ENCODE data around the gene REV1.
"Not testable (repeated sequence)": the region's sequence is repeated elsewhere in the genome, so short reads cannot be mapped to it uniquely, and the experiment has no call there.

Gene REV1

DNA sequence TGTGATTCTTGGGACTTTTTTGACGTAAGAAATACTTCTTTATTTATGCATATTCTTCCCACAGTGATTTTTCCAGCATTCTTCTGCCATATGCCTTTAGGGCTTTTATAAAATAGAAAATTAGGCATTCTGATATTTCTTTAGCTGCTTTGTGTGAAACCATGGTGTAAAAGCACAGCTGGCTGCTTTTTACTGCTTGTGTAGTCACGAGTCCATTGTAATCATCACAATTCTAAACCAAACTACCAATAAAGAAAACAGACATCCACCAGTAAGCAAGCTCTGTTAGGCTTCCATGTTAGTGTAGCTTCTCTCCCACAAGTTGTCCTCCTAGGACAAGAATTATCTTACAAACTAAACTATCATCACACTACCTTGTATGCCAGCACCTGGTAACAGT, 90.0 kb downstream of the REV1 start:
- DNase-seq, result no peak

DNA sequence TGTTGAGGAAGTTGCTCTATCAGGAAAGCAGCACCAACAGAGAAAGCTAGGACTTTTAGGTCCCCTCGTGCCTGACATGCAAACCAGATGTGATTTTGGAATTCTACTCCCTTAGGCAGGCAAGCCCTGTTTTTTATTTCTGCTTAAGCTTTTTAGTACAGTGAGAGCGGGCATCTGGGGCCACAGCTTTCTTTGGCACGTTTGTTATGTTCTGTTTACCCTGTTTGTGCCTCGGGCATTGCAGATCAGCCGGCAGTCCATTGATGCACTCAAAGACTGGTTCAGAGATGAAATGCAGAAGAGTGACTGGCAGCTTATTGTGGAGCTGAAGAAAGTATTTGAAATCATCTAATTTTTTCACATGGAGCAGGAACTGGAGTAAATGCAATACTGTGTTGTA, 90.8 kb downstream of the REV1 start:
- no peak for DNase-seq

DNA sequence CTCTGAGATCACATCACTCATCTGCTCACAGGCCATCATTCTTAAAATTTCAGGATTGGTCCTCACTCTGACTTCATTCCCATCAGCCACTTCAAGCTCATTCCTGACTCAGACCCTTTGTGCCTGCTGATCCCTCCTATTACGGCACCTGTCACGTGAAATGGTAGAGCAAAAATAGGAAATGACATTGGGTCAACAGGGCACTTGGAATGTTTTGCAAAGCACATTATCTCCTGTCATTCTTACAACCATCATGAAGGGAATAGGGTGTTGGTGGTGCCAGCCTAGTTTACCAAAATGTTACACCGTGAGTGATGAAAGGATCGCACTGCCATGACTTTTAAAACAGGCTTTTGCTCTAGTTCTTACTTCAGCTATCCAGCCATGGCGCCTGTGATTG, 91.5 kb downstream of the REV1 start:
- no peak for DNase-seq

DNA sequence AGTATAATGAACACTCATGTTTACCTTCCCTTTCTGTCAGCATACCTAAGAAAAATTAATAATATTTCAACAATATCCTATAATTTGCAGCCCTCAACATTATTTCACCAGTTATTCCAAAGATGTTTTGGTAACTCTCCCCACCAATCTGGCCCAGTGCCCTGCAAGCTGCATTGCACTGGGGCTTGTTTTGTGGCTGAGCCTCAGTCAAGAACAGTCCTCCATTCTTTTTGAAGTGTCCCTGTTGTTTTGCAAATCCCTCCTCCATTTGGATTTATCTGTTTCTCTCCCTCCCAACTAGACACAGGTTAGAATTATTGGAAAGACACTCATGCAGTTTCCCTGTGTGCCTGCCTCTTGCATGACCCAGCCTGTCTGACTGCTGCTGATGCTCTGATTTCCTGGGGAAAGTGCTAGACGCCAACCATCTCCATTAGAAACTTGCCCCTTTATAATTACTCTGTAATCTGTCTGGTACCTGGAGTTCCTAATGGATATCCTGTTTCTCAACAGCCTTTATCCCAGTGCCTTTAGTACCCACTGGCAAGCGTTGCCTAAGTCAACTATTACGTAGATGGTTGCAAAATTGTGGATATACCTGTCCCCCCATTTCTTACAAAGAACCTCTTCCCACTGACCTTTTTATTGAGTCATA, 92.4 kb downstream of the REV1 start:
- no peak for DNase-seq

DNA sequence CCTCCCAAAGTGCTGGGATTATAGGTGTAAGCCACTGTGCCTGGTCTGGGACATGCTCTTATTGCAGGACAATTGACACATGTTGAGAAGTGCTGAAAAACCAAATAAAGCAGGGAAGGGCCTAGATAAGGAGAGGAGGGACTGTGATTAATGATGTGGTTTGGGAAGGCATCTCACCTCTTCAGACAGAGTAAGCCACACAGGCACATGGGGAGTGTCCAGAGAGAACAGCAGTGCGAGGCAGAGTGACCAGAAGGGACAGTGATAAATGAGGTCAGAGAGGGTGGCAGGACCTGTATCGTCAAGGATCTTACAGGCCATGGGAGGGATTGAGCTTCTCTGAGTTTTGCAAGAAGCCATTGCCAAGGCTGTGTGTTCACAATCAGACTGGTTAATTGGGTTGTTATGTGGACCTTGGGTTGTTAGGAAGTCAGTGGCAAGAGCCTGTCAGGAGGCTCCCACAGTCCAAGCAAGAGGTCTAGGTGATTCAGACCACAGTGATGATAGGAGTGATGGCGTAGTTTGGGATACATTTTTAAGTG, 94.2 kb downstream of the REV1 start:
- DNase-seq, result no peak

DNA sequence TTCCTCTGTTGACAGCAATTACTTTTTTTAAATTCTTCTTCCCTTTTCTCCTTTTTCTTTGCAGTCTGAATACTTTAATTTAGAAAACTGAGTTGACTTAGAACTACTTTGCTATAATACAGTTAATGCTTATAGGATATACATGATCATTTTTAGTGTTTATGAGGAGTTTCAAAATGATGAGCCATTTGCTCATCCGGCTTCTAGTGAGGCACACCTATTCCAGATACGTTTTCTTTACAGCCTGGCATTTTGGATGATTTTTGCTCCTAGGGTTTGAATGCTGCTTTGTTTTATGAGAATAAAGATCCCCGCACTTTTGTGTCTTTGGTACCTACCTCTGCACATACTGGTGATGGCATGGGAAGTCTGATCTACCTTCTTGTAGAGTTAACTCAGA, 99.9 kb downstream of the REV1 start:
- DNase-seq, result no peak

DNA sequence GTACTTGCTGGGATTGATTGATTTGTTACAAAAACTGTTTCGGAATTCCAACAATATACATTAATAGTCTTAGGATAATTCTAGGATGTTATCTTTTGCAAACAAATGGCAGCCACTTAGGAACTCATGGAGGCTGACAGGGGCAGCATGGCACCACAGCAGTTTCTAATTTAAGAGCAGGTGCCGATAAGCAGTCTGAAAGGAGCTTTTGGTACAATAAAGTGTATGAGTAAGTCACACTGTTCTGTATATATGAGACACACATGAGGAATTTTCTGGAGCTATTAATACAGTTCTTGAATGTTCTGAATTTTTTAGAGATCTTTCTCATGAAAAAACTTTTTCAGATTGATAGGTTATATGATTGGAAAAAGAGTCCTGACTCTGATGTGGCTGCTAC, 100.4 kb downstream of the REV1 start:
- DNase-seq, result no peak

DNA sequence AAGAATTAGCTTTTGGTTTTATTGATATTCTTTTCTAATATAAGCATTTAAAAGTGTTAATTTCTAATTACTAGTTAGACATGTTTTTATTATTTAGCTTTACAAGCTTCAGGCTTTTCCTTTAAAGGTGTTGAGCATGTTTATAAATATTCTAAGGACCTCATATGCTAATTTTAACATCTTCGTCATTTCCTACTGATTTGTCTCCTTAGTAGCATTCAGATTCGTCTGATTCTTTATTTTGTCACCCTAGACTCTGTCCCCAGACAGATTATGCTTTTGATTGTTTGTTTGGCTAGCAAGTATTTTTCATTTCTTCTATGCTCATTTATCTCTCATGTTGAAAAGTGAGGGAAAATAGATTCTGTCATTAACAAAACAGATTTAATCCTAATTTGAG, 100.9 kb downstream of the REV1 start:
- no peak for DNase-seq

DNA sequence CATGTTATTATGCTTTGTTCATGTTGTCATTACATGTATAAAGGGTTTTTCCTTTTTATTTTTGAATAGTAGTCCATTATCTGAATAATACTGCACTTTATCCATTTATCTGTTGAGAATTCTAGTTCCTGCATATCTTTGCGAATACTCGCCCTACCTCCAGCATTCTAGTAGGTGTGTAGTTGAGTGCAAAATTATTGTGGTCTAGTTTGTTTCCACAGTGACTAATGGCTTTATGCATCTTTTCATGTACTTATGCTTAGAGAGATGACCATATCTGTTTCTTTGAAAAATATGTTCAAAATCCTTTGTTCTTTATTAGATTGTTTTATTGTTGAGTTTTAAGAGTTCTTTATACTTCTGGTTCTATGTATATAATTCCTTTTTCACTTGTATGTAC, 103.8 kb downstream of the REV1 start:
- DNase-seq, result no peak

DNA sequence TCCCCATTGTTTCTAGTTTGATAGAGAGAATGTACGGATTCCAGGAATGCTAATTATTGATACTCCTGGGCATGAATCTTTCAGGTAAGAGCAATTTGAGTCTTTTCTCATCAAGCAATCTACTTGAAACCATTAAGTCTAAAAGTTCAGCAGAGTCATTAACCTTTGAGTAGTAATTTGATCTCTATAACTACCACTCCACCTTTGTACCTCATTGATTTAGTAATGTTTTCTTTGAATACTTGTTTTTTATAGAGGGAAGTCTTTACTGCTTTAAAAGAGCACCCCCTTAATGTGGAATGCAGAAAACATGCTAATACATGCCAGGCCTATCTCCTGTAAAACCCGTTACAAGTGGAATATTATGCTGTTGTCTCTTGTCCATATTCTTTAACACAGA, 107.7 kb downstream of the REV1 start:
- no peak for DNase-seq

DNA sequence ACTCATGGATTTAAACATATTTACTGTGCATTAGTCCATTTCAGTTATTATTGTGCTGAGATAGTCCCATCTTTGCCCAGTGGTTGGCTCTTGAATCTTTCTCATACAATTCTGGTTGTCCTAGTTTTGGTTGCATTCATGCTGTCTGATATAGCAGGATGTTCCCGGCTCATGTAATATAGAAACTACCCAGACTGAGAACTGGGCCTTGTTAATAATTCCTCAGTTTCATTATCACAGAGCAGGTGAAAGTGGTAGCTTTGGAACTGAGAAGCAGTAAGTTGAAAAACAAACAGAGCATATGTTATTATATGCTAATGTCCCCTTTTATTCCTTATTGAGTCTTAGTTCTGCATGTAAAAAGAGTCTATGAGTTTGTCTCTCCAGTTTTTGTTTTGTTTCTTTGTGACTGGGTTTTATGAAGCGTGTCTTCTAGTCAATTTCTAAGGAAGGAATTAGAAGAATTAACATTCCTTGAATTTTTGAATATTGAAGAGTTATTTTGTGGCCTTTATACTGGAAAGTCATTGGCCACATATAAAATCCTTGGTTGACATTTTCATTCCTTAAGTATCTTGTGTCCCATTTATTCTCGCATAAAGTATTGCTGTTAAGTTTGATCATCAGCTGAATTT, 109.3 kb downstream of the REV1 start:
- DNase-seq, result no peak

DNA sequence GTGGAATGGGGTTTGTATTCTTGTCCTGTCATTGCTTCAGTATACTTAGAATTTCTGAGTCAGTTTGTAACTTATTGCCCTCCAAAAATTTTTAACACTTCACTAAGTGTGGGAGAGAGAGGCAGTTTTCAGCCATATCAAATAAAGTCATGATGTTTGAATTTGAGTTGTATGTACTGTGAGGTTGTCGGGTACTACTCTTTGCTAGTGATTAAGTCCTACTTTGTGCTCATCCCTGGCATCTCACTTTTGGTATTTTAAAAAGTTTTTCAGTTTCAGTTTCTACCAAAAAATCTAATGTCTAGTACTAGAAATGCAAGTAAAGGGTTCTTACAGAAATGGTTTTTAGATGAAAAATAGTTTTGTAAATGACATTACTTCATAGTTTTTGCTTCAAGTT, 111.9 kb downstream of the REV1 start:
- DNase-seq, result no peak

DNA sequence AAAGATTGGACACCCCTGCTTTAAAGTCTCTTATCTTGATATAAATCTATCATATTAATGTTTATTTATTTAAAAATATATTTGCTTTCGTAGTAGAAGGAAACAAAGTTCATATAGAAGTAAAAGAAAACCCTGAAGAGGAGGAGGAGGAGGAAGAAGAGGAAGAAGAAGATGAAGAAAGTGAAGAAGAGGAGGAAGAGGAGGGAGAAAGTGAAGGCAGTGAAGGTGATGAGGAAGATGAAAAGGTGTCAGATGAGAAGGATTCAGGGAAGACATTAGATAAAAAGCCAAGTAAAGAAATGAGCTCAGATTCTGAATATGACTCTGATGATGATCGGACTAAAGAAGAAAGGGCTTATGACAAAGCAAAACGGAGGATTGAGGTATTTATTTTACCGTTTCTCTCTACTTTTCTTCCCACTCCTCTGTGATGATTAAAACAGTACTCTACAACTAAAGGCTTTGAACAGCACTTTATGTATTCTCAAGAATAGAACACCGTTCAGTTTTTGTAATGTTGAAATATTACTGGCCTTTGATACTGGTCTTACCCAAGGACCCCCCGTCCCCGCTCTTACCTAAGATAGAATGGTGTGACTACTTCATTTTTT, 113.5 kb downstream of the REV1 start:
- DNase-seq, result no peak

DNA sequence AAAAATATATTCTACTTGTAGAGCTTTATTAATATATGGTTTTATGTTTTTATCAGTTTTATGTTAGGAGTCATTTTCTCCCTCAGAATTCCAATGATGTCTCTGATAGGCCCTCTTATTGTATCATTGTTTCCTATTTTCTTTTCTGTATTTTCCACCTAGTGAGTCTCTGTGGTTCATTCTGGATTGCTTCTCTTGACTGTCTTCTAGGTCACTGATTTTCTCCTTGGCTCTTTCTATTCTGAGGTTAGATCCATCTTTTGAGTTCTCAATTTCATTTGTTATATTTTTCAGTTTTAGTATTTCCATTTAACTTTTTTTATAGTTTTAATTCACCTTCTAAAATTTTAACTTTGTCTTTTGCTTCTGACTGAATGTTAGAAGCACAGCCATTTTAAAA, 115.1 kb downstream of the REV1 start:
- no peak for DNase-seq

DNA sequence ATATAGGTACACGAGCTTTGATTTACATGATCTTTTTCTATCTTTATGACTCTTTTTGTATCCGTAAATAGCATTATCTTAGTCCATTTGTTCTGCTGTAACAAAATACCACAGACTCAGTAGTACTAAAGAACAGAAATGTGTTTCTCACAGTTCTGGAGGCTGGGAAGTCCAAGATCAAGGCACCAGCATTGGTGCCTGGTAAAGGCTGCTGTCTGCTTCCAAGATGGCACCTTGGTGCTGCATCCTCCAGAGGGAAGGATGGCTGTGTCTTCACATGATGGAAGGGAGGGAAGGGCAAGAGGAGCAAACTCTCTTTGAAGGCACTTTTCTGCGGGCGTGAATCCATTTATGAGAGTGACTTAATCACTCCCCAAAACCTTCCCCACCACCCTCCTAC, 116.7 kb downstream of the REV1 start:
- no peak for DNase-seq

DNA sequence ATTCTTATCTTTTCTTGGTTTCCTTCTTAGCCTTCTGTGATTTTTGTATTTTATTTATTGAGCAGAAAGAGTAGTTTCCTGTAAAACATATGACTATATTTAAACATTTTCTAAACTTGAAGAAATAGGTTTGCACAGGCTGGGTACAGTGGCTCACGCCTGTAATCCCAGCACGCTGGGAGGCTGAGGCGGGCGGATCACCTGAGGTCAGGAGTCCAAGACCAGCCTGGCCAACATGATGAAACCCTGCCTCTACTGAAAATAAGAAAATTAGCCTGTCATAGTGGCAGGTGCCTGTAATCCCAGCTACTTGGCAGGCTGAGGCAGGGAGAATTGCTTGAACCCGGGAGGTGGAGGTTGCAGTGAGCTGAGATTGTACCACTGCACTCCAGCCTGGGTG, 121.0 kb downstream of the REV1 start:
- DNase-seq, result not testable (repeated sequence)

DNA sequence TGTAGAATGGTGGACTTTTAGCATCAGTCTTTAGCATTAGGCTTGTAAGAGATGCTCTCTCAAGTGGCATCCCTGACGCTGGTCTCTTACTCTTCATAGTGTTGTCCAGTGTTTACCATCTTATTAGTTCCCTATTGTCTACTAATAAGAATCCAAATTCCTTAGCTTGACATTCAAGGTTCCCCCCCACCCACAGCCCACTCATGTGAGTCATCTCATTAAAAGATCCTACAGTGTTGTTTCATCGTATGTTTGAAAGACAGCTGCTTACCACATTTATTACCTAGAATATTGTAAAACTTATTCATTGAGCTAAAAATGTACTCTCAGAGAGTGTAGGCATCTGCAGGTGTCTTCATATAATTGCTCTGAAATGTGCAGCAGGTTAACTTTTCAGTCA, 124.2 kb downstream of the REV1 start:
- no peak for DNase-seq

DNA sequence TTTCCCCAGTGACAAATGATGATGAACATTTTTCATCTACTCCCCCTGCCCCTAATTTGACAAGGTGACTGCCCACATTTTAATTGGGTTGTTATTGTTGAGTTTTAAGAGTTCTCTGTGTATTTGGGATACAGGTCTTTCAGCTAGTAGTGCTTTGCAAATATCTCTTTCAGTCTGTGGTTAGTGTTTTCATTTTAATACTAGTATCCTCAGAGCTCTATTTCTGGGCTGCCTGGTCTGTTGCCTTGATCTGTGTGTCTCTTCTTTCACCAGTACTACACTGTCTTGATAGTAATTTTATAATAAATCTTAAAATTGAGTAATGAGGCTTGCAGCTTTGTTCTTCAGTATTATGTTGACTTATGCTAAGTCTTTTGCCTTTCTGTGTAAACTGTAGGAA, 133.0 kb downstream of the REV1 start:
- no peak for DNase-seq

DNA sequence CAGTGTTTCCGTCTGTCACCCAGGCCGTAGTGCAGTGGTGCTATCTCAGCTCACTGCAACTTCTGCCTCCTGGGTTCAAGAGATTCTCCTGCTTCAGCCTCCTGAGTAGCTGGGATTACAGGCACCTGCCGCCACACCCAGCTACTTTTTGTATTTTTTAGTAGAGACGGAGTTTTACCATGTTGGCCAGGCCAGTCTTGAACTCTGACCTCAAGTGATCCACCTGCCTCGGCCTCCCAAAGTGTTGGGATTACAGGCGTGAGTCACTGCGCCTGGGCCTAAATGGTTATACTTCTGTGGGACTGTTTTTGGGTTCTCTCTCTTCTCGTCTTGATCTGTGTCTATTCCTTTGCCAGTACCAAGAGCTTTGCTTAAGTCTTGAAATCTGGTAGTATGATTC, 135.0 kb downstream of the REV1 start:
- not testable (repeated sequence) for DNase-seq

DNA sequence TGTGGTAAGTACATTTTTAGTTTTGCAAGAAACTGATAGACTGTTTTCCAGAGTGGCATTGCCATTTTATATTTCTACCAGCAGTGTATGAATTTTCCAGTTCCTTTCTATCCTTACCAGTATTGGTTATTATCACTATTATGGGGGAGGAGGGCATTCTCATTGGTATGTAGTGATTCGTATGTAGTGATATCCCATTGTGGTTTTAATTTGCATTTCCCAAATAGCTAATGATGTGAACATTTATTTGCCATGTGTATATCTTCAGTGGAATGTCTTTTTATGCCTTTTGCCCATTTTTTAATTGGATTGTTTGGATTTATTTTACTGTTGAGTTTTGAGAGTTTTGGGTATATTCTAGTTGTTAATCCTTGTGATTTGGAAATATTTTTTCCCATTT, 135.7 kb downstream of the REV1 start:
- no peak for DNase-seq
